Cardiac septum (tissue), 1 donor: ENCODE data around the gene WDR62. TPM values are rescaled to one million over a fixed set of nuclear protein-coding genes. Genes with fewer than 3 reads are reported as not detected.
A peak's percentile ranks its signal among the peaks of the same experiment; 100 is the strongest.
"Not testable (repeated sequence)": the region's sequence is repeated elsewhere in the genome, so short reads cannot be mapped to it uniquely, and the experiment has no call there.

Experiments
- DNase-seq: peaks from one replicate; pipeline ENCODE4 v3.0.0-alpha.2; 2020; ENCODE audit warnings: low spot score
- intact Hi-C: fragments of 100-400 bp; cut with DNase I; formaldehyde crosslinking; loops from one replicate; pipeline ENCODE4 v1.14.0; 2022
- total RNA-seq: library from RNA; stranded (reverse); fragmentation: NEBNext Ultra II Directional; extraction: Animal tissue kit (Norgen Biotek cat#: 25700); gene quantifications from one replicate; pipeline ENCODE4 v1.2.1, GENCODE V29; 2021
- donor health status: DM: no; HTN: no; CAD: no.

Gene WDR62
- total RNA-seq, 1 donor from 2014 or later: 6.1 TPM

DNA sequence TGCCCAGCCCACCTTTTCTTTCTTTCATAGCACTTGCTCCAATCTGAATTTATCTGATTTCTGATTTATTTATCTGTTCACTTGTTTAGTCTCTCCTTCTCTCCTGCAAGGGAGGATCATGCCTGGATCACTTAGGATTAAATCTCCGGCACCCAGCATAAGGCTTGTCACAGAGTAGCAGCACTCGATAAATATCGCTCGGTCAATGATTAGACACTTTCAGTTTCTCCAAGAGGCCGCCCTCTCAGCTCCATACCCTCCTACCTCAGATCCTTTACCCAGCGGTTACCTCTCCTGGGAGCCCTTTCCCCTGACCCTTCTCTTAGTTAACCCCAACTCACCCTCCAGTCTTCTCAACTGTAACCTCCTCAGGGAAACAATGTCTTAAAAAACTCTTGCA lies 23.4 kb upstream of the WDR62 start:
- intact Hi-C loops: no loop called here
- no peak for DNase-seq

DNA sequence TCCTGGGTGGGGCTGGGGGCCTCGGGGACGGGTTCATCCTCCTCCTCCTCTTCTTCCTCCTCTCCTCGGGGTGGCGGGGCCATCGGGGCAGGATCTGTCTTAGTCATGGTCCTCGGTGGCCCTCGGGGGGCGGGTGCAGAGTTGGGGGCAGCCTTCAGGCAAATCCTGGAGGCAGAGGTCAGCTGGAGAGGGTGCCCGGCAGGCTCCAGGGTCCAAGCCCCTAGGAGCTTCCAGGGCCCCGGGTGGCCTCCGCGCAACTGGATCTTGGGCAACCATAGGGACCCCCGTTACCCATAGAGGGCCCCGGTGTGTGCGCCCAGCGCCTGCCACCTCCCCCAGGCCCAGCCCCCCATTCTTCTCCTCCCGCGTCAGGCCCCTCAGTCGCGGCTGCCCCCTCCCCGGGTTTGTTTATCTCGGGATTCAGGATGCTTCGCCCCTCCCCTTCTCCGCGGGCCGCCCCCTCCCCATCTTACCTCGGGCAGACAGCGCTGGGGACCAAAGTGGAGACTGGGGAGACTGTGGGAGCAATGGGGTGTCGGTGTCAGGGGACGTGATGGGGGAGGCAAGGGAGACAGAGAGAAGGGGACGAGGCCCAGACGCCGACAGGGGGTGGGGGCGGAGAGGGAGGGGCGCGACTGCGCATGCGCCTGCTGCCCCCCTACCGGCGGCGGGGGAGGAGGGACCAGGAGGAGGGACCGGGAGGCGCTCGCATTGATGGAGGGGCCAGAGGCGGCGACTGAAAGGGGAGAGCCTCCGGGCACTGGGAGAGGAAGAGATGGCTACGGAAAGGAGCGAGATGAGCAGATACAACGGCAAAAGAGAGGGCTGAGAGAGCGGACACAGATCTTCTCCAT lies 22.2 kb upstream of the WDR62 start, which contains the start of gene CLIP3:
TSS of gene CLIP3 (minus strand) at position 623 of the 854 bp plus-strand sequence. CDS start at position 107, 516 bp downstream.
- peak; percentile 87 for DNase-seq
- intact Hi-C loops: no loop called here

GRCh38 chr19:36040495-36040894 lies 14.2 kb upstream of the WDR62 start:
- no peak for DNase-seq
- intact Hi-C loops: no loop called here

- DNase-seq, intact Hi-C loops: not testable (repeated sequence)
These were observed 13.6 kb upstream of the WDR62 start for GRCh38 chr19:36041092-36041491.

DNA sequence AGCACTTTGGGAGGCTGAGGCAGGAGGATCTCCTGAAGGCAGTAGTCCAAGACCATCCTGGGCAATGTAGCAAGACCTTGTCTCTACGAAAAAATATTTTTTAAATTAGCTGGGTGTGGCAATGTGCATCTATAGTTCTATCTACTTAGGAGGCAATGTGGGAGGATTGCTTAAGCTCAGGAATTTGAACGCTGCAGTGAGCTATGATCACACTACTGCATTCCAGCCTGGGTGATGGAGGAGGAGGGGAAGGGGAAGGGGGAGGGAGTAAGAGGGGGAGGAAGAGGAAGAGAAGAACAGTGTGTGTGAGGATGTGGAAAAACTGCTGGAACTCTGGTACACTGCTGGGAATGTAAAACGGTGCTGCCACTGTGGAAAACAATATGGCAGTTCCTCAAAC lies 12.9 kb upstream of the WDR62 start:
- intact Hi-C loops: no loop called here
- no peak for DNase-seq

DNA sequence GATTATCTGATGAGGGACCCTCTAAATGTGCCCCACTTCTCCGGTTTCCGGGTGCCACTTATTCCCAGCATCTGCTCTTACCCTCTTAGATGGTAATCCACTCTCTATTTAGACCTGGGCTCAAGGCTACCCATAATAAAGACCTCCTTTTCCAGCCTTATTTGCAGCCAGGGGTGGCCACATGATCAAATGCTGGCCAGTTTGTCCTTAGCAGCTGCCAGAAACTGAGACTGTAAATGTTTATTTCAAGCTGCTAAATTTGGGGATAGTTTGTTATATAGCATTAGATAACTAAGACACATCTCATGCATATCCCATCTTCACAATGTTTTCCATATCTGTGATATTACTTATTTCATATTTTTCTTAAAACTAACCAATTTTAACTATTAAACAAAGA lies 10.7 kb upstream of the WDR62 start:
- DNase-seq: no peak
- intact Hi-C loops: no loop called here

DNA sequence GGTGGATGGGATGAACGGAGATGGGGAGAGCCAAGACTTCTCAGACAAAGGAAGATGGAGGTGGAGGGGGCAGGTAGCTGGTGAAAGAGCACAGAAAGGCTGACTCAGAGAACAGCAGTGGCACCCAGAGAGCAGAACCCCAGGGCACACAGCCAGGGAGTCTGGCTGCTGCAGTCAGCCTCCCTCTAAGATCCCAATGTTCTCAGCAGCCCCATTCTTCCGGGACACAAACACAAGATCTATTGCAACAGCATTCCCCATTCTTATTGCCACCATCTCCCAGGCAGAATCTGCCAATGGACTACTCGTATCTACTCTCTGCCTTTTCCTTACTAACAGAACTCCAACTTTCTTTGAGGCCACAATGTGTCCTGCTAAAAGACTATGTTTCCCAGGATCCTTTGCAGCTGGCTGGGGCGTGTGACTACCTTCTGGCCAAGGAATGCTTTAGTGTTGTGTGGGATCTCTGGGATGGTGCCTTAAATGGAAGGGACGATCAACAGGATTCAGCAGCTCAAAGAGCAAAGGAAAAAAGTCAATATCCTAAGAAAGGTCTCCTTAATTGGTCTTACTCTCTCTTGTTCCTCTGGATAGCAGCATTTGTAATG lies 8.2 kb upstream of the WDR62 start:
- intact Hi-C loops: no loop called here
- DNase-seq: no peak

GRCh38 chr19:36047835-36048234 lies 6.9 kb upstream of the WDR62 start:
- intact Hi-C loops: no loop called here
- no peak for DNase-seq

DNA sequence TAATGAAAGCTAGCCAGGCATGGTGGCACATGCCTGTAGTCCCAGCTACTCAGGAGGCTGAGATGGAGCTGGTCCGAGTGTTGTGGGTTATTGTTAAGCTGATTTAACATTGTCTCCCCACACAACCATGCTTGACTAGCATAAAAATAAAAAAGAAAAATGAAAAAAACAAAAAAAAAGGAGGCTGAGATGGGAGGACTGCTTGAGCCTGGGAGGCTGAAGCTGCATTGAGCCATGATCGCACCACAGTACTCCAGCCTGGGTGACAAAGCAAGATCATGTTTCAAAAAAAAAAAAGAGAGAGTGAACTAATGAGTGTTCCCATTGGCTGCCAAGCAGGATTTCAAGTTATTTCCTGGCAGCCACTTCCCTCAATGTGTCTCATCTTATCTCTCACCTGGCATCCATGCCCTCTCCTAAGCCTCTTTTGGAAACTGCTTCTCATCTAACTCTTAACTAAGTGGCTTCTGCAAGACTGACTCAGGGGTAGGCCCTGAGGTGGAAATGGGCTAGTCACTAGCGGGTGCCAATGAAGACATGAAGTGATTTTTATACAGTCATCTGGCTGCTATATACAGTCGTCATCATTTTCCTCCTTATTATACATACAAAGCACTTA lies 5.5 kb upstream of the WDR62 start:
- no peak for DNase-seq
- intact Hi-C loops: no loop called here

GRCh38 chr19:36051236-36051635 lies 3.5 kb upstream of the WDR62 start:
- no peak for DNase-seq
- intact Hi-C loops: no loop called here

GRCh38 chr19:36051637-36052036 lies 3.1 kb upstream of the WDR62 start:
- DNase-seq: no peak
- intact Hi-C loops: no loop called here

DNA sequence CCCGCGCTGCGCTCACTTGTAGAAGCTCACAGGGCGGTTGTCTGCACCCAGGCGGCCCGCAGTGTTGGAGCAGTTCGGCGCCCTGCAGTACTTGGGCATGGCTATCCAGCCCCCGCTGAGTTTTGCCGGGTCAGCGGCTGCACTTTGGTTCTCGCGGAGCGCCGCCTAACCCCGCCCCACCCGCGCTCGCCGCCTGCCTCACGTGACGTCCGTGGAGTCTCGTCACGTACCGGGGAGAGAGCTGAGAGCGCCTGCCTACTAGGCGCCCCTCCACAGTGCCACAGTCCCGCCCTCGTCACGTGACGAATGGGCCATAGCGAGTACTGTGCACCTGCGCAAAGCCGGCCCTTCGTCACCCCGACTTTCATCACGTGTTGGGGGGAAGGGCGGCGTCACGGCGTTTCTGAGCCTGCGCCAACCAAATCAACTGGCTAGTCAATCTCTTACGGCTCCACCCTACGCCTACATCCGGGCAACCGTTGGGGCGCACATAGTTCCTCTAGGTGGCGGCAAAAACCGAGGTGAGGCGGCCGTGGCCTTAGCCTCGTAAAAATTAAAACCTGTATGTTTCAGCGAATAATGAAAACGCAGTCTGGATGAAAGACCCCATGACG lies 471 bp upstream of the WDR62 start, which contains the start of gene THAP8:
TSS of gene THAP8 (minus strand) at position 167 of the 614 bp plus-strand sequence. CDS start at position 99, 68 bp downstream.
- peak; percentile 100 for DNase-seq
- intact Hi-C loops: loop anchor here (2.0 kb wide), 1 partner anchor 61 kb away; the partner anchor contains the start of genes POLR2I and TBCB

GRCh38 chr19:36058481-36059179 lies 3.9 kb downstream of the WDR62 start:
- no peak for DNase-seq
- intact Hi-C loops: loop anchor here (5.0 kb wide), 1 partner anchor 114 kb away; no protein-coding TSS in a partner anchor

DNA sequence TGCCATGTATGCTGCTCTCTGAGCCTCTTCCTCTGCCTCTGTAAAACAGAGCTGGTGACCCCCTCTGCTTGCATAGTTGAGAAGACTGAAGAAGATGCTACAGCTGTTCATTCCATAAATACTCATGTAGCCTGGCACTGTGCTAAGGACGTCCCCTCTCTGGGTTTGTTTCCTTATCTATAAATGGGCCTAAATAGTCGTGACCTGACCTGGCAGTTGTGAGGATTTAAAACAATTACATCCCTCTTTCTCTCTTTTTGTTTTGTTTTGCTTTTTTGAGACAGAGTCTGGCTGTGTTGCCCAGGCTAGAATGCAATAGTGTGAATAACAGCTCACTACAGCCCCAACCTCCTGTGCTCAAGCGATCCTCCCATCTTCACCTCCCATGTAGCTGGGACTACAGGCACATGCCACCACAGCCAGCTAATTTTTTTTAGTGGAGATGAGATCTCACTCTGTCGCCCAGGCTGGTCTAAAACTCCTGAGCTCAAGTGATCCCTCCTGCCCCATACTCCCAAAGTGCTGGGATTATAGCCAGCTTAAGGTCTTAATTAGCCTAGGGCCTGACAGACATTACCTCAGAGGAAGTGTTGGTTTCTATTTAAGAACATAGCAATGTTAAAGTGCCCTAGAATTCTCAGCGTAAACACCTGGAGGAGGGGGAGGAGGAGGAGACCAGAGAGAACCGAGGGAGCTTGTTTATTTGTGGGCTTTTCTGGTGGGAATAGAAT lies 4.6 kb downstream of the WDR62 start:
- DNase-seq: no peak
- intact Hi-C loops: loop anchor here (5.0 kb wide), 1 partner anchor 113 kb away; no protein-coding TSS in a partner anchor

GRCh38 chr19:36060430-36060829 lies 5.7 kb downstream of the WDR62 start:
- no peak for DNase-seq
- intact Hi-C loops: no loop called here

GRCh38 chr19:36061367-36061766 lies 6.7 kb downstream of the WDR62 start:
- no peak for DNase-seq
- intact Hi-C loops: no loop called here

GRCh38 chr19:36064826-36065225 lies 10.1 kb downstream of the WDR62 start:
- no peak for DNase-seq
- intact Hi-C loops: no loop called here

DNA sequence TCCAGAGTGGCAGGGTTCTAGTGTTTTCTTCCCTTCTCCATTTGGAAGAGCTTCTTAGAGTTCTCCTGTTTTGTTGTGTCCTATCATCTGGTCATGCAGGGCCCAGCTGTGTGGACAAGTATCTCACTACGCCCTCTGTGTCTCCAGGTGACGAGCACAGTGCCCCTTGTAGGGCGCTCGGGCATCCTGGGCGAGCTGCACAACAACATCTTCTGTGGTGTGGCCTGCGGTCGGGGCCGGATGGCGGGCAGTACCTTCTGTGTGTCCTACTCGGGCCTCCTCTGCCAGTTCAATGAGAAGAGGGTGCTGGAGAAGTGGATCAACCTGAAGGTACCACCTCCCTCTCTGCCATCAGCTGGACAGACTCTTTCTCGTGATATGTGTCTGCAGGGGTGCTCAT lies 13.0 kb downstream of the WDR62 start:
- no peak for DNase-seq
- intact Hi-C loops: no loop called here
